Tibial artery (tissue), 4 donors: ENCODE measurements around the gene ITPKC.

Experiments
- DNase-seq, 2 donors: peaks; one replicate each; pipeline ENCODE4 v3.0.0-alpha.2; 2019
- H3K27ac ChIP-seq, 2 donors: fragments of 200-600 bp; sonication (generic) in 1 of 2; 1 replicate in 1 of 2; 2 replicates in 1 of 2; pipeline ENCODE4 v1.5.1; 2018 to 2019; ENCODE audit warnings: mild to moderate bottlenecking in 1 of 2
- H3K27me3 ChIP-seq, 2 donors: fragments of 200-600 bp; sonication (generic) in 1 of 2; one replicate each; pipeline versions ENCODE4 v1.5.1 to v1.6.0; 2016 to 2019
- H3K36me3 ChIP-seq, 3 donors: fragments of 200-600 bp; sonication (generic) in 2 of 3; one replicate each; pipeline ENCODE4 v1.5.1; 2016 to 2019; ENCODE audit warnings: mild to moderate bottlenecking in 2 of 3
- H3K4me1 ChIP-seq, 4 donors: fragments of 200-600 bp; sonication (generic) in 2 of 4; 1 replicate in 3 of 4; 2 replicates in 1 of 4; pipeline ENCODE4 v1.5.1; 2016 to 2019
- H3K4me3 ChIP-seq, 2 donors: fragments of 200-600 bp; sonication (generic) in 1 of 2; 1 replicate in 1 of 2; 2 replicates in 1 of 2; pipeline ENCODE4 v1.5.1; 2018 to 2019; ENCODE audit warnings: mild to moderate bottlenecking in 2 of 2
- H3K9me3 ChIP-seq, 3 donors: fragments of 200-600 bp; sonication (generic) in 1 of 3; one replicate each; pipeline ENCODE4 v1.5.1; 2016 to 2019
- CTCF ChIP-seq, 2 experiments: fragments of 200-600 bp in 1 of 2; fragments of 450-650 bp in 1 of 2; IDR thresholded peaks; one replicate each; pipeline ENCODE4 v1.5.1; 2017 to 2019; ENCODE audit warnings: antibody characterized with exemption in 2 of 2, mild to moderate bottlenecking in 1 of 2, moderate library complexity in 1 of 2
- intact Hi-C: fragments of 100-400 bp; cut with DNase I; formaldehyde crosslinking; loops from one replicate; pipeline ENCODE4 v1.15.0; 2023; ENCODE audit warnings: low total_unique reads

The ITPKC gene

GRCh38 chr19:40739871-40740703, 23.2 kb downstream of the ITPKC start:
- Histone ChIP-seq H3K27me3 (no peaks in the 10 kb centered on the region), H3K4me1 (peaks cover 0 to 17% (median 8%) of the 10 kb centered on the region in 4 donors), H3K9me3 (no peaks in the 10 kb centered on the region), H3K27ac (peak overlapping the region; percentile 42 to 63), H3K4me3 (no peak overlapping the region), H3K36me3 (peaks cover 39 to 62% (median 54%) of the 10 kb centered on the region in 3 donors)
- no peak for DNase-seq
- intact Hi-C loops, result no loop called here
- TF ChIP-seq CTCF (IDR thresholded peaks at IDR 0.05), result no peak

GRCh38 chr19:40740747-40741146, 23.8 kb downstream of the ITPKC start:
- H3K27ac ChIP-seq, result peak overlapping the region; percentile 42 to 63
- peak; percentile 84 to 89 for DNase-seq
- H3K9me3 ChIP-seq, result no peaks in the 10 kb centered on the region
- TF ChIP-seq CTCF (IDR thresholded peaks at IDR 0.05), result no peak
- peaks cover 0 to 24% (median 15%) of the 10 kb centered on the region in 4 donors for H3K4me1 ChIP-seq
- intact Hi-C loops, result no loop called here
- H3K4me3 ChIP-seq, result no peak overlapping the region
- peaks cover 34 to 55% (median 48%) of the 10 kb centered on the region in 3 donors for H3K36me3 ChIP-seq
- H3K27me3 ChIP-seq, result no peaks in the 10 kb centered on the region

GRCh38 chr19:40741527-40742390, 24.8 kb downstream of the ITPKC start:
- Histone ChIP-seq H3K36me3 (peaks cover 25 to 45% (median 37%) of the 10 kb centered on the region in 3 donors), H3K27ac (peak overlapping the region; percentile 42 to 63), H3K27me3 (no peaks in the 10 kb centered on the region), H3K4me3 (no peak overlapping the region), H3K9me3 (no peaks in the 10 kb centered on the region), H3K4me1 (peaks cover 0 to 30% (median 17%) of the 10 kb centered on the region in 4 donors)
- DNase-seq, result no peak
- intact Hi-C loops, result no loop called here
- no peak for TF ChIP-seq CTCF (IDR thresholded peaks at IDR 0.05)

DNA sequence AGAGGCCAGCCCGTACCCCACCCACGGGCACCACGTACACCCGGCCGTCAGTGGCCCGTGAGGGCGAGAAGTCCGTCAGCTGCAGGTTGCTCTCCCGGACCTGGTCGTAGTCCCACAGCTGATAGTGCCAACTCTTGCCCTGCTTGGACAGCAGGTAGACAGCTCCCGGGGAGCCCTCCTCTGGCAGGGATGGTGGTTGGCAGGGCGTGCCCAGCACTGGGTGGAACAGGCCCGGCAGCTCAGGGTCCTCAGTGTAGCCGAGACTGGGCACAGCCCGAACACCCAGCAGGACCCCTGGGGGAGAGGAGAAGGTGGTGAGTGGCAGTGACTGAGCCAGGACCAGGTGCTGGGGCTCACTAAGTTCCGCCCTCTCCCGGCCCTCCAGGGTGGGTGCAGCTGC, 25.6 kb downstream of the ITPKC start:
- DNase-seq, result no peak
- no peaks in the 10 kb centered on the region for H3K27me3 ChIP-seq
- H3K9me3 ChIP-seq, result no peaks in the 10 kb centered on the region
- intact Hi-C loops, result no loop called here
- no peak for TF ChIP-seq CTCF (IDR thresholded peaks at IDR 0.05)
- H3K4me1 ChIP-seq, result peaks cover 0 to 30% (median 17%) of the 10 kb centered on the region in 4 donors
- no peak overlapping the region for H3K4me3 ChIP-seq
- H3K27ac ChIP-seq, result no peak overlapping the region
- peaks cover 18 to 38% (median 30%) of the 10 kb centered on the region in 3 donors for H3K36me3 ChIP-seq

DNA sequence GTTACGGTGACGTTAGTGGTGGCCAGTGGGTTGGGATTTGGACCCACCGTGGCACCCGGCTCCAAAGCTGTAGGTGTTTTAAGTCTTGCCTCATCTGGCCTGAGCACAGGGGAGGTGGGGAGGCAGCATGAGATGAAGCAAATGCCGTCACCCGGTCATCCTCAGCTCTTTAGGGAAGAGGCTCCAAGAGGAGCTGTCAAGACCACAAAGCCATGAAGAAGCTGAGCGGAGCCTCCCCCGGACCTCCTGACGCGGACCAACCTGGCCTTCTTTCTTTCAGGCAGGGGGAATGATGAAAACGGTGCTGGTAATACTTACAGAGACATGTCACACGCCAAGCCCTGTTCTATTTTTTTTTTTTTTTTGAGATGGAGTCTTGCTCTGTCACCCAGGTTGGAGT, 26.0 kb downstream of the ITPKC start:
- Histone ChIP-seq H3K27me3 (no peaks in the 10 kb centered on the region), H3K27ac (no peak overlapping the region), H3K36me3 (peaks cover 13 to 34% (median 26%) of the 10 kb centered on the region in 3 donors), H3K9me3 (no peaks in the 10 kb centered on the region), H3K4me1 (peaks cover 0 to 30% (median 17%) of the 10 kb centered on the region in 4 donors), H3K4me3 (no peak overlapping the region)
- no peak for TF ChIP-seq CTCF (IDR thresholded peaks at IDR 0.05)
- DNase-seq, result no peak
- intact Hi-C loops, result no loop called here
